ENCODE results near the gene SPAG7. TPM values are rescaled to one million over a fixed set of nuclear protein-coding genes. Genes with fewer than 3 reads are reported as not detected.
A peak's percentile ranks its signal among the peaks of the same experiment; 100 is the strongest.

The SPAG7 gene
- total and polyA plus RNA-seq, 2 experiments from 2014 or later: 64.3 to 194 TPM

DNA sequence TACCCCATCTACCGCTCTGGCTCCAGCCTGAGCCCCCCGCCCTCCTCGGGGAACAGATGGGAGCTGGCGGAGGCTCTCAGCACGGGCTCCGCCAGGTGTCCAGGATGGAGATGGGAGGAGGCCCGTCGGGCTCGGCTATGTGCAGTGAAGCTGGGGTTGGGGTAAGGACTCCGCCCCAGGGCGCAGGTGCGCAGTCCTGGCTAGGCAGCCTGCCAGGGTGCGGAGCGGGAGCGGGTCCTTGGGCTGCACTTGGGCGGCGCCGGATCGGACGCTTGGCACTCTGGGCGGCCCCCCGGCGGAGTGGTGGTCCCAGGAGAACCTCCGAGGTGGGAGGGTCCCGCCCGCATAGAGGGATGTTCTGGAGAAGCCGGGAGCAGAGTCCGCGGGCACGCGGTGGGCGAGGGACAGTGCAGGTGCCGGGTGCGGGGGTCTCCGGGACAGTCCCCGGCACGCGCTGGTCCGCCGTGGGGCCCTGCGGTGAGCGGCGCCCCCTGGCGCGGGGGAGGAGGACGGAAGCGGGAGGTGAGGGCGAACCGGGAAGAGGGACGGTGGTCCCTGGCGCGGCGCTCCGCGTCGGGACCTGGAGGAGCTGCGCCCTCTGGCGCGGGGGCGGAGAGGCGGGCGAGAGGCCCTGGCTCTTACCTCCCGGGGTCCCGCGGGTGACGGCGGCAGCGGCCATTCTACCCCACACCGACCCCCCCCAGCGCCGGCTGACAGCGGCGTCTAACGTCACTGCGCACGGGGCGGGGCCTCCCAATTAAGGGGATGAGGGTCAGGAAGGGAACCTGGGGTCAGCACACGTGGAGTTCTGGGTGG lies 19.5 kb upstream of the SPAG7 start, which contains the start of gene CAMTA2:
TSS of gene CAMTA2 (minus strand) at position 725 of the 816 bp plus-strand sequence. CDS start 1,453 bp downstream, outside the sequence.
- Histone ChIP-seq H3K27ac (peak within 1 kb of the TSS; percentile 84), H3K4me3 (peak within 1 kb of the TSS; percentile 73), H3K4me1 (ENCODE audit: insufficient read depth) (peaks cover 10% of the 10 kb centered on the region), H3K9me3 (ENCODE audit: low read depth) (no peaks in the 10 kb centered on the region), H3K4me2 (peak within 1 kb of the TSS; percentile 92), H3K27me3 (no peaks in the 10 kb centered on the region), H3K36me3 (replicated peaks; ENCODE audit: insufficient read depth, low read depth) (no peaks in the 10 kb centered on the region), H4K20me1 (ENCODE audit: insufficient read depth, poor library complexity, severe bottlenecking) (no peaks in the 10 kb centered on the region), H2AFZ (peak within 1 kb of the TSS; percentile 81), H3K79me2 (peaks cover 12% of the 10 kb centered on the region), H3K9me2 (replicated peaks; ENCODE audit: insufficient read depth) (no peaks in the 10 kb centered on the region)
- peak; percentile 90 for DNase-seq (ENCODE audit: low spot score)
- 2% methylated on average over 68 of the region's 78 CpGs for WGBS (ENCODE audit: low lambda C conversion rate, missing lambda C conversion rate)
- TF ChIP-seq EZH2 (IDR thresholded peaks at IDR 0.05; ENCODE audit: borderline replicate concordance) (no peak), EZH2phosphoT487 (IDR thresholded peaks at IDR 0.05; ENCODE audit: low read depth, severe bottlenecking, unreplicated experiment) (no peak)
- TF ChIP-seq, protein P1, sequence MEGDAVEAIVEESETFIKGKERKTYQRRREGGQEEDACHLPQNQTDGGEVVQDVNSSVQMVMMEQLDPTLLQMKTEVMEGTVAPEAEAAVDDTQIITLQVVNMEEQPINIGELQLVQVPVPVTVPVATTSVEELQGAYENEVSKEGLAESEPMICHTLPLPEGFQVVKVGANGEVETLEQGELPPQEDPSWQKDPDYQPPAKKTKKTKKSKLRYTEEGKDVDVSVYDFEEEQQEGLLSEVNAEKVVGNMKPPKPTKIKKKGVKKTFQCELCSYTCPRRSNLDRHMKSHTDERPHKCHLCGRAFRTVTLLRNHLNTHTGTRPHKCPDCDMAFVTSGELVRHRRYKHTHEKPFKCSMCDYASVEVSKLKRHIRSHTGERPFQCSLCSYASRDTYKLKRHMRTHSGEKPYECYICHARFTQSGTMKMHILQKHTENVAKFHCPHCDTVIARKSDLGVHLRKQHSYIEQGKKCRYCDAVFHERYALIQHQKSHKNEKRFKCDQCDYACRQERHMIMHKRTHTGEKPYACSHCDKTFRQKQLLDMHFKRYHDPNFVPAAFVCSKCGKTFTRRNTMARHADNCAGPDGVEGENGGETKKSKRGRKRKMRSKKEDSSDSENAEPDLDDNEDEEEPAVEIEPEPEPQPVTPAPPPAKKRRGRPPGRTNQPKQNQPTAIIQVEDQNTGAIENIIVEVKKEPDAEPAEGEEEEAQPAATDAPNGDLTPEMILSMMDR (IDR thresholded peaks at IDR 0.05; ENCODE audit: poor library complexity): peak; percentile 92

DNA sequence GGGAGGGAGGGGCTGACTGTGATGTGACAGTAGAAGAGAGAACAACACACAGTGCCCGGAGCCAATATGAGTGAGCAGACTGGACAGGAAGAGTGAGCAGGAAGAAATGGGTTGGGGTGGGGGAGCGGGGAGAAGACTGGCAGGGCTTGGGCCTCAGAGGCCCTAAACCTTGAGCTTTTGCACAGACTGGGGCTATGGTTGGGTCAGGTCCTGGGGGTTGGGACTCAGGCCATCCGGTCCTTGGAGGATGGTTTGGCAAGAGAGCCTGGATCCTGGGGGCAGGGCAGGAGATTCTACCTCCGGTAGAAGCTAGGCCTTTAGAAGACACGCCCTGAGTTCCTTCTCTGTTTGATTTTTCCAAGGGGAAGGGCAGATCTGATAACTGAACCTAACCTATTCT lies 18.8 kb upstream of the SPAG7 start:
- Histone ChIP-seq H4K20me1 (ENCODE audit: insufficient read depth, poor library complexity, severe bottlenecking) (no peaks in the 10 kb centered on the region), H3K4me3 (peak overlapping the region; percentile 73), H3K27me3 (no peaks in the 10 kb centered on the region), H3K27ac (peak overlapping the region; percentile 84), H3K4me1 (ENCODE audit: insufficient read depth) (peaks cover 10% of the 10 kb centered on the region), H3K9me2 (replicated peaks; ENCODE audit: insufficient read depth) (no peaks in the 10 kb centered on the region), H3K4me2 (peak overlapping the region; percentile 92), H2AFZ (no peak overlapping the region), H3K9me3 (ENCODE audit: low read depth) (no peaks in the 10 kb centered on the region), H3K79me2 (peaks cover 12% of the 10 kb centered on the region), H3K36me3 (replicated peaks; ENCODE audit: insufficient read depth, low read depth) (no peaks in the 10 kb centered on the region)
- TF ChIP-seq EZH2 (IDR thresholded peaks at IDR 0.05; ENCODE audit: borderline replicate concordance): no peak
- TF ChIP-seq, protein P1 (IDR thresholded peaks at IDR 0.05; ENCODE audit: poor library complexity): no peak
- TF ChIP-seq EZH2phosphoT487 (IDR thresholded peaks at IDR 0.05; ENCODE audit: low read depth, severe bottlenecking, unreplicated experiment): no peak
- DNase-seq (ENCODE audit: low spot score): peak; percentile 27
- WGBS (ENCODE audit: low lambda C conversion rate, missing lambda C conversion rate): 58% methylated on average over 5 of the region's 5 CpGs

DNA sequence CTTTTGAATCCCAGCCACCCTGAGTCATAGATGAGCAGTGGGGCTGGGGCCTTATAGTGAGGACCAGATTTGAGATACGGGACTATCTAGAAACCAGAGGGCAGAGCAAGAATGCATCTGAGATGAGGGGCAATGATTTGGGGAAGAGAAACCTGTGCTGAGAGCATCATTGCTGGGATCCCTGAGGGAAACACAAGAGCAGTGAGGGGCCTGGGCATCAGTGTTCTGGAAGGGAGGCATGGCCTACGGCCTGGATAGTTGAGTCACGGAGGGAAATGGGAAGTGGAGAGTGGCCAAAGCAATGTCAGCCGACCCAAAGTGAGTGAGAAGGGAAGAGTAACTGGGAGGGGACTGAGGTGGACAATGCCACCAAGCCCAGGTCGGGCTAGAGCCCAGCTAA lies 14.7 kb upstream of the SPAG7 start:
- no peaks in the 10 kb centered on the region for H4K20me1 ChIP-seq (ENCODE audit: insufficient read depth, poor library complexity, severe bottlenecking)
- H3K4me2 ChIP-seq: no peak overlapping the region
- 94% methylated on average over 5 of the region's 5 CpGs for WGBS (ENCODE audit: low lambda C conversion rate, missing lambda C conversion rate)
- H3K79me2 ChIP-seq: peaks cover 7% of the 10 kb centered on the region
- no peaks in the 10 kb centered on the region for H3K27me3 ChIP-seq
- peaks cover 3% of the 10 kb centered on the region for H3K4me1 ChIP-seq (ENCODE audit: insufficient read depth)
- H3K36me3 ChIP-seq (replicated peaks; ENCODE audit: insufficient read depth, low read depth): no peaks in the 10 kb centered on the region
- DNase-seq (ENCODE audit: low spot score): no peak
- H3K9me3 ChIP-seq (ENCODE audit: low read depth): no peaks in the 10 kb centered on the region
- no peaks in the 10 kb centered on the region for H3K9me2 ChIP-seq (replicated peaks; ENCODE audit: insufficient read depth)
- no peak overlapping the region for H3K27ac ChIP-seq
- no peak overlapping the region for H2AFZ ChIP-seq
- no peak overlapping the region for H3K4me3 ChIP-seq
- TF ChIP-seq EZH2phosphoT487 (IDR thresholded peaks at IDR 0.05; ENCODE audit: low read depth, severe bottlenecking, unreplicated experiment) (no peak), EZH2 (IDR thresholded peaks at IDR 0.05; ENCODE audit: borderline replicate concordance) (no peak)
- TF ChIP-seq, protein P1 (IDR thresholded peaks at IDR 0.05; ENCODE audit: poor library complexity): no peak
